Stimulated activated effector memory CD8-positive, alpha-beta T cell treated with anti-CD3 and anti-CD28 coated beads, Interleukin-12 subunit alpha, Interleukin-12 subunit beta, amount 100 ng/mL, for 72 hours (primary cell): ENCODE measurements around the gene DTX2.
"Not testable (repeated sequence)": the region's sequence is repeated elsewhere in the genome, so short reads cannot be mapped to it uniquely, and the experiment has no call there.

ENCODE experiments used
- ATAC-seq: fragments of 150-1000 bp; cut with Tn5 transposase; 2 replicates; pipeline ENCODE4 v1.10.0; 2021
- DNase-seq, 2 donors: peaks; one replicate each; pipeline ENCODE4 v3.0.0; 2021 to 2022; ENCODE audit warnings: low spot score in 2 of 2
- H3K27ac Mint-ChIP-seq: one replicate; pipeline ENCODE4 v1.8.0; 2022; ENCODE audit warnings: mild to moderate bottlenecking, mixed read lengths
- H3K36me3 Mint-ChIP-seq: one replicate; pipeline ENCODE4 v1.8.0; 2022; ENCODE audit warnings: mild to moderate bottlenecking, mixed read lengths
- H3K4me1 Mint-ChIP-seq: one replicate; pipeline ENCODE4 v1.8.0; 2022; ENCODE audit warnings: mixed read lengths
- H3K4me3 Mint-ChIP-seq: one replicate; pipeline ENCODE4 v1.8.0; 2022; ENCODE audit warnings: mild to moderate bottlenecking, mixed read lengths
- H3K9me3 Mint-ChIP-seq: one replicate; pipeline ENCODE4 v1.8.0; 2022; ENCODE audit warnings: mixed read lengths

DTX2 gene

GRCh38 chr7:76473097-76473496, 11.6 kb downstream of the DTX2 start:
- not testable (repeated sequence) for DNase-seq, ATAC-seq, H3K9me3 Mint-ChIP-seq, H3K4me3 Mint-ChIP-seq, H3K27ac Mint-ChIP-seq, H3K4me1 Mint-ChIP-seq
- H3K36me3 Mint-ChIP-seq: peaks cover 16% of the 10 kb centered on the region

GRCh38 chr7:76476280-76476679, 14.8 kb downstream of the DTX2 start:
- H3K4me3 Mint-ChIP-seq, ATAC-seq, H3K4me1 Mint-ChIP-seq, H3K27ac Mint-ChIP-seq, DNase-seq, H3K9me3 Mint-ChIP-seq: not testable (repeated sequence)
- H3K36me3 Mint-ChIP-seq: peaks cover 19% of the 10 kb centered on the region

- not testable (repeated sequence) for H3K4me3 Mint-ChIP-seq, DNase-seq, H3K9me3 Mint-ChIP-seq, ATAC-seq, H3K4me1 Mint-ChIP-seq, H3K27ac Mint-ChIP-seq
- H3K36me3 Mint-ChIP-seq: peaks cover 24% of the 10 kb centered on the region
These were observed 15.4 kb downstream of the DTX2 start for GRCh38 chr7:76476742-76477474.

GRCh38 chr7:76479628-76480027, 18.1 kb downstream of the DTX2 start:
- H3K4me3 Mint-ChIP-seq, ATAC-seq, DNase-seq, H3K4me1 Mint-ChIP-seq, H3K9me3 Mint-ChIP-seq, H3K27ac Mint-ChIP-seq: not testable (repeated sequence)
- H3K36me3 Mint-ChIP-seq: peaks cover 35% of the 10 kb centered on the region

GRCh38 chr7:76480403-76481253, 19.1 kb downstream of the DTX2 start:
- H3K4me3 Mint-ChIP-seq, H3K4me1 Mint-ChIP-seq, DNase-seq, ATAC-seq, H3K9me3 Mint-ChIP-seq, H3K27ac Mint-ChIP-seq: not testable (repeated sequence)
- peaks cover 35% of the 10 kb centered on the region for H3K36me3 Mint-ChIP-seq

GRCh38 chr7:76482660-76483059, 21.2 kb downstream of the DTX2 start:
- not testable (repeated sequence) for DNase-seq, H3K4me1 Mint-ChIP-seq, H3K9me3 Mint-ChIP-seq, H3K4me3 Mint-ChIP-seq, H3K27ac Mint-ChIP-seq, ATAC-seq
- peaks cover 35% of the 10 kb centered on the region for H3K36me3 Mint-ChIP-seq

- not testable (repeated sequence) for DNase-seq, ATAC-seq, H3K9me3 Mint-ChIP-seq, H3K4me3 Mint-ChIP-seq, H3K4me1 Mint-ChIP-seq
- Mint-ChIP-seq H3K36me3 (peaks cover 35% of the 10 kb centered on the region), H3K27ac (peak overlapping the region; percentile 50)
These were observed 21.6 kb downstream of the DTX2 start for GRCh38 chr7:76483081-76483480.

- not testable (repeated sequence) for ATAC-seq, H3K4me3 Mint-ChIP-seq, H3K27ac Mint-ChIP-seq, H3K4me1 Mint-ChIP-seq, H3K9me3 Mint-ChIP-seq
- DNase-seq: peak in 1 of 2 donors; percentile 40
- peaks cover 35% of the 10 kb centered on the region for H3K36me3 Mint-ChIP-seq
These were observed 22.9 kb downstream of the DTX2 start for GRCh38 chr7:76484456-76484855.

- peaks cover 26% of the 10 kb centered on the region for H3K36me3 Mint-ChIP-seq
- H3K9me3 Mint-ChIP-seq, H3K27ac Mint-ChIP-seq, H3K4me3 Mint-ChIP-seq, H3K4me1 Mint-ChIP-seq: not testable (repeated sequence)
- peak; percentile 12 for ATAC-seq
- DNase-seq: peak in 1 of 2 donors; percentile 45
These were observed 24.5 kb downstream of the DTX2 start for GRCh38 chr7:76485822-76486610.

- not testable (repeated sequence) for H3K9me3 Mint-ChIP-seq, H3K4me3 Mint-ChIP-seq, H3K4me1 Mint-ChIP-seq, H3K27ac Mint-ChIP-seq
- peak in 1 of 2 donors; percentile 48 for DNase-seq
- ATAC-seq: peak; percentile 99
- peaks cover 21% of the 10 kb centered on the region for H3K36me3 Mint-ChIP-seq
These were observed 25.1 kb downstream of the DTX2 start for GRCh38 chr7:76486618-76487017.

- H3K36me3 Mint-ChIP-seq, ATAC-seq, H3K4me3 Mint-ChIP-seq, H3K27ac Mint-ChIP-seq, H3K4me1 Mint-ChIP-seq, H3K9me3 Mint-ChIP-seq, DNase-seq: not testable (repeated sequence)
These were observed 26.5 kb downstream of the DTX2 start for GRCh38 chr7:76487969-76488368.

- DNase-seq, H3K4me1 Mint-ChIP-seq, H3K27ac Mint-ChIP-seq, H3K4me3 Mint-ChIP-seq, H3K9me3 Mint-ChIP-seq, ATAC-seq, H3K36me3 Mint-ChIP-seq: not testable (repeated sequence)
These were observed 30.6 kb downstream of the DTX2 start for GRCh38 chr7:76492139-76492538.

GRCh38 chr7:76495717-76496116, 34.2 kb downstream of the DTX2 start:
- H3K9me3 Mint-ChIP-seq, H3K36me3 Mint-ChIP-seq, H3K4me3 Mint-ChIP-seq, H3K4me1 Mint-ChIP-seq, H3K27ac Mint-ChIP-seq, ATAC-seq: not testable (repeated sequence)
- DNase-seq: peak in 1 of 2 donors; percentile 18

- not testable (repeated sequence) for H3K4me1 Mint-ChIP-seq, DNase-seq, H3K9me3 Mint-ChIP-seq, H3K27ac Mint-ChIP-seq, H3K4me3 Mint-ChIP-seq, ATAC-seq, H3K36me3 Mint-ChIP-seq
These were observed 36.5 kb downstream of the DTX2 start for GRCh38 chr7:76497918-76498582.
